K562 (cell line): ENCODE results near the gene DDX23.

ENCODE experiments used
- FOXJ3 ChIP-seq: sonication (generic); formaldehyde crosslinking; IDR thresholded peaks from 2 replicates; pipeline ENCODE4 v1.4.0; 2020; ENCODE audit warnings: mild to moderate bottlenecking, missing genetic modification reagents
- SMARCB1 ChIP-seq: IDR thresholded peaks from 2 replicates; pipeline ENCODE4 v1.6.1; 2011; ENCODE audit warnings: improper control_type of control experiment, low read depth; ENCODE audit not compliant: insufficient read length

DNA sequence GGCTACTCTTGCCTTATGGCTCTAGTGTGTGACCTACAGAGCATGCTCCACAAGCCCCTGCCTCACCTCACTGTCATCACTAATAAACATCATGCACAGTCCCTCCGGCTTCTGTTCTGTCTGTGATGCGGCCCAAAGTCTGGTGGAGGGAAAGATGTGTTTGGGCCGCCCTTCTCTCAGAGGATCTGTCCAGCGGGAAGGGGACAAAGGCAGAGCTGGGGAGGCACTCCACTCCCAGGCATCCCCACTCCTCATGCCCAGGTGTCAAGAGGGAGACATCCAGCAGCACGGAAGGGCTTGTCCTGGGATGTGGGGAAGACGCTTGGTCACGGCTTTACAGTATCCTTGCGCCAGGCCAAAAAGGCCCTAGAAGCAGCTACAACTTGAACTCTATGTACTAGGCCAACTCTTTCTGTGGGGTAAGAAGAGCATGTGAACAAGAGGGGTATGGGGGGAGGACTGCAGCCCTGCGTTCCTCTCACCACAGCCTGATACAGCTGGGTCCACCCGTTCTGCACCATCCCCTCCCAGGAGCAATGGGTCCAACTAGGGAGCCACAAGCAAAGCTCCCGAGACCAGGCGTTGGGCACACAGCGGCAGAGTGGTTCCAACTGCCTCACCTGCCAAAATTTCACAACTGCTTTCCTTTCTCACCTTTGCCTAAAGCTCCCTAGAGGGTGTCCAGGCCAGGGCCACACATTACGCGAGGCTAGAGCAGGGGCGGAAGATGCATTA is 23.0 kb downstream of the DDX23 start:
- TF ChIP-seq FOXJ3 (CRISPR knock-in tag) (no peak), SMARCB1 (no peak)
